Activated T-cell treated with anti-CD3 and anti-CD28 coated beads for 4 hours (primary cell): ENCODE data around the gene TMEM175.
"Not testable (repeated sequence)": the region's sequence is repeated elsewhere in the genome, so short reads cannot be mapped to it uniquely, and the experiment has no call there.

ENCODE experiments used
- DNase-seq: peaks from one replicate; pipeline ENCODE4 v3.0.0-alpha.2; 2020

Gene TMEM175

DNA sequence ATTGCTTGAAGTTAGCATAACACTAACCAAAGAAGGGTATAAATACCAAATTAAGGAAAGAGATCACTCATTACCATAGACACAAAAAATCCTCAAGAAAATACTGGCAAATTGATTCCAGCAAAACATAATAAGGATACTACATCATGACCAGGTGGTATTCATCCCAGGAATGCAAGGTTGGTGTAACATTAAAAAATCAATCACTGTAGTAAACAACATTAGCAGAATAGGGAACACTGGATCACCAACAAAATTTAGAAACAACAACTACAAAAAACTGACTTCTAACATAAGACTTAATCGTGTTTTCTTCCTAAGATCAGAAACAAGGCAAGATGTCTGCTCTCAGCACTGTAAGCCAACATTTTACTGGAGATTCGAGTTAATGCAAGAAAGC lies 14.3 kb upstream of the TMEM175 start:
- no peak for DNase-seq

DNA sequence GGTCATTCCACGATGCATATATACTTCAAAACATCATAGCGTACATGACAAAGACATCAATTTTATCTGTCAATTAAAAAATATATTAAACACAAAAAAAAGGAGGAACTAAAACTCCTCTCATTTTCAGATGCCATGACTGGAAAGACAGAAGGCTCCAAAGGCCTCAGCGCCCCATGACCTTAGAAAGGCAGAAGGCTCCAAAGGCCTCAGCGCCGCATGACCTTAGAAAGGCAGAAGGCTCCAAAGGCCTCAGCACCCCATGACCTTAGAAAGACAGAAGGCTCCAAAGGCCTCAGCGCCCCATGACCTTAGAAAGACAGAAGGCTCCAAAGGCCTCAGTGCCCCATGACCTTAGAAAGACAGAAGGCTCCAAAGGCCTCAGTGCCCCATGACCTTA lies 13.7 kb upstream of the TMEM175 start:
- DNase-seq, result not testable (repeated sequence)

DNA sequence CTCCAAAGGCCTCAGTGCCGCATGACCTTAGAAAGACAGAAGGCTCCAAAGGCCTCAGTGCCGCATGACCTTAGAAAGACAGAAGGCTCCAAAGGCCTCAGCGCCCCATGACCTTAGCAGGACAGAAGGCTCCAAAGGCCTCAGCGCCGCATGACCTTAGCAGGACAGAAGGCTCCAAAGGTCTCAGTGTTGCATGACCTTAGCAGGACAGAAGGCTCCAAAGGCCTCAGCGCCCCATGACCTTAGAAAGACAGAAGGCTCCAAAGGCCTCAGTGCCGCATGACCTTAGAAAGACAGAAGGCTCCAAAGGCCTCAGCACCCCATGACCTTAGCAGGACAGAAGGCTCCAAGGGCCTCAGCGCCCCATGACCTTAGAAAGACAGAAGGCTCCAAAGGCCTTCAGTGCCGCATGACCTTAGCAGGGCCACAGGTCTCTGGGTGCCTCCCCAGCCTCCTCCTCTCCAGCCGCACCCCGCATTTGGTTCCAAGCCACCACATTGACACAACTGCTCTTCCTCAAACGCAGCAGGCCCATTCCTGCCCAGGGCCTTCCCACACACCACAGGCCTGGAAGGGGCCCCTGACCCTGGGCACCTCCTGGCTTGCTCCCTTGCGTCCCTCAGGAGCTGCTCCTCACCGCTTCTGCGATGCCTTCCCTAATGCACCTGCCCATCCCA lies 13.1 kb upstream of the TMEM175 start:
- not testable (repeated sequence) for DNase-seq

DNA sequence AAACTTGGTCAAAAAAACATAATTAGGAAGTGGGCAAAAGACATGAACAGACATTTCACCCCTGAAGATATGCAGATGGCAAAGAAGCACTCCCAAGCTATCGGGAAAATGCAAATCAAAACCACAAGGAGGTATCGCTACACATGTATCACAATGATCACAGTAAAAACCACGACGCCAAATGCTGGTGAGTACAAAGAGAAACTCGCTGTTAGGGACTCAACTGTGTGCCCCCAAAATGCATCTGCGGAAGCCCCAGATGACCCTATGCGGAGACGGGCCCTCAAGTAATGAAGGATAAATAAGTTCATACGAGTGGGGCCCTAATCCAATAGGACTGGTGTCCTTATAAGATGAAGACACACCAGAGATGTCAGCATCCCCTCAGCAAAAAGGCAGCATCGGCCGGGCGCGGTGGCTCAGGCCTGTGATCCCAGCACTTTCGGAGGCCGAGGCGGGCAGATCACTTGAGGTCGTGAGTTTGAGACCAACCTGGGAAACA lies 10.4 kb upstream of the TMEM175 start:
- no peak for DNase-seq

DNA sequence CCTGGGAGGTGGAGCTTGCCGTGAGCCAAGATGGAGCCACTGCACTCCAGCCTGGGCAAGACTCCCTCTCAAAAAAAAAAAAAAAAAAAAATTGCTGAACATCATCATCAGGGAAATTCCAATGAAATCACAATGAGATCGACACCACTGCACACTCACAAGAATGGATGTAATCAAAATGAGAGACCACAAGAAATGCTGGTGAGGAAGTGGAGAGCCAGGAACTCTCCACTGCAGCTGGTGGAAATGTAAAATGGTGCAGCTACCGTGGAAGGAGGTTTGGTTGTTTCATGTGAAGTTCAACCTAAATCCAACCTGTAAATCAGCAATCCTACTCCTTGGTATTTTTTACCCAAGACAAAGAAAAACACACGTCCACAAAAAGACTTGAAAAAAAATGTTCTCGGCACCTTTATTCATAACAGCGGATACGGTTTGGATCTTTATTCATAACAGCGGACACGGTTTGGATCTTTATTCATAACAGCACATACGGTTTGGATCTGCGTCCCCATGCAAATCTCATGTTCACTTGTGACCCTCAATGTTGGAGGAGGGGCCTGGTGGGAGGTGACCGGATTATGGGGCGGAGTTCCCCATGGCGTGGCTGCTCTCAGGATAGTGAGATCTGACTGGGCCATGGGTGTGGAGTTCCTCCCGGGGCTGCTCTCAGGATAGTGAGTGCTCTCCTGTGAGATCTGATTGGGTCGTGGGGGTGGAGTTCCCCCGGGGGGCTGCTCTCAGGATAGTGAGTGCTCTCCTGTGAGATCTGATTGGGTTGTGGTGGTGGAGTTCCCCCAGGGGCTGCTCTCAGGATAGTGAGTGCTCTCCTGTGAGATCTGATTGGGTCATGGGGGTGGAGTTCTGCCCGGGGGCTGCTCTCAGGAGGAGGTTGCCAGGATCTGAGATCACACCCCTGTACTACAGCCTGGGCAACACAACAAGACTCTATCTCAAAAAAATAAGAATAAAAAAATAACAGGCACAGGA lies 7.9 kb upstream of the TMEM175 start:
- no peak for DNase-seq

- DNase-seq, result no peak
These were observed 7.1 kb upstream of the TMEM175 start for GRCh38 chr4:925171-925570.

GRCh38 chr4:925771-926500 lies 6.3 kb upstream of the TMEM175 start:
- no peak for DNase-seq

DNA sequence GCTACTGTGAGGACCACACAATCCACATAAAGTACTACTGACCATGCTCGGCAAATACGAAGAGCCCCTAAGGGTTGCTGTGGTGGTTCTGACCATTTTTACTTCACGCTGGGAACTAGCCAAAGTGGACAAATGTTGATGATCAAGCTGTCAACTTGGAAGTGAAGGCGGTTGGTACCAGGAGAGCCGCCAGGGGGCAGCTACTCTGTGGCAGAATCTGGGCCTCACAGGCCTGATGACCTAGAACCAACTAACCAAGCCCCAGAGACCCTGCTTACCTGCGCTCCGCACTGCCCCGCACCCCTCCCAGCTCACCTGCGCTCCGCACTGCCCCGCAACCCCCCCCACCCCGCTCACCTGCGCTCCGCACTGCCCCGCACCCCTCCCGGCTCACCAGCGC lies 5.7 kb upstream of the TMEM175 start:
- no peak for DNase-seq

- not testable (repeated sequence) for DNase-seq
These were observed 4.7 kb upstream of the TMEM175 start for GRCh38 chr4:927566-927965.

DNA sequence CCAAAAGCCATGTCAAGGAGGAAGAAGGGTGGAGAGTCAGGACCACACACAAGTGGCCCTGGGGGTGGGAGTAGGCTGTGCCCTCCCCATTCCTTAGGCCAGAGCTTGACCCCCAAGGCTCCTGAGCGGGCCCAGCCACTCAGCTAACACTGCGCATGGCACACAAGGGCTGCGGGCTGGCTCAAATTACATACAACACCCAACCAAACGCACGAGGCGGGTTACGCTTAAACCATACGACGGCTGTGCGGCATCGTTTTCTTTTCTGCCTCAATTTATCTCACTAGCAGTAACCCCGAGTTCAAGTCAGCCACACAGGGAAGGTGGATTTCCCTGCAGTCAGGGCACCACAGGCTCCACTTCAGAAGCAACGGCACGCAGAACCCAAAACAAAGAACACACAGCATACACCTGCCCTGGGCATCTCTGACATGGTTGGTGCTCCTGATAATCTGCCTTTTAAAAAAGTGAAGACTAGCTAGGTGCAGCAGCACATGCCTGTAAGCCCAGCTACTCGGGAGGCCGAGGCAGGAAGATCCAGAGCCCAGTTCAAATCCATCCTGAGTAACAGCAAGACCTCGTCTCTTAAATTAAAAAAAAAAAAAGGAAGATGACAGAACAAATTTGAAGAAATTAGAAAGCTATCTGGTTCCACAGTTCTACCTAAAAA lies 3.0 kb upstream of the TMEM175 start:
- no peak for DNase-seq

DNA sequence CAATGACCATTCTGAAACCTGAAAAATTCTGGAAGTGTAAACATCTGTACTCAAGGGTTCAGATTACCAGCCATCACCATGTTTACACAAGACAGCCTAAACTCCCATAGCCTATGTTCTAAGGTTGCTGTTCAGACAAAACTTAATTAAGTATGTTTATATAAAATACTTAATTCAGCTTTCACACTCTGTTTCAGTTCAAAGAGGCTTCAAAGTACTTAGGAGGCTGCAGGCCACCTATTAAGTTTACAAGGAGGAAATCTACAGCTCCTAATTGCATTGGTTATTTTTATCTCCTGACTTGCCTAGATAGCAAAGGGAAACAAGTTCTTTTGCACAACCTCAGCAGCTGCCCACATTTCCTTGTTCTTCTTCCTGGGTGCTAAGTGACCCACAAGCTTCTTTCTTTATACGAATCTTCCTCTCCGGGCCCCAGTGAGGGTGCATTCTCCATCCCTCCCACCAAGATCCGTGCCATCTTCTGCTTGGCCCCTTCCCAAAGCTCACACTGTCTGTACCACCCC lies 2.2 kb upstream of the TMEM175 start:
- no peak for DNase-seq

GRCh38 chr4:930827-931193 lies 1.4 kb upstream of the TMEM175 start:
- DNase-seq, result no peak

- DNase-seq, result no peak
These were observed 883 bp upstream of the TMEM175 start for GRCh38 chr4:931194-931959.

DNA sequence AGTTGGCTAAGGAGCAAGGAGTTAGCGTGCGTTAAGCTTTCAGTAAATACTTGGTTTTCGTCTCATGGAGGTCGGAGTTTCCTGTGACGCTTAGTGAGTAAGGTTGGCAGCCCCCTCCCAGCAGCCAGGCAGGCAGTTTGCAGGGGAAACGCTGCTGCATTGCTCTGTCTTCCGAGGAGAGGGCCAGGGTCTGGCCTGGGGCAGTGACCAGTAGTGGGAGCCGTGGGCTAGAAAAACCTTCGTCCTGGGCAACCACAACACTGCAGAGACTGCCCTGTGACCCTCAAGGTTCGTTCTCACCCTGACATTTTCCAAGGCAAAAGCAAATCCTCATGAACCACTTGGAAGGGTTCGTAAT lies 432 bp downstream of the TMEM175 start:
- no peak for DNase-seq

DNA sequence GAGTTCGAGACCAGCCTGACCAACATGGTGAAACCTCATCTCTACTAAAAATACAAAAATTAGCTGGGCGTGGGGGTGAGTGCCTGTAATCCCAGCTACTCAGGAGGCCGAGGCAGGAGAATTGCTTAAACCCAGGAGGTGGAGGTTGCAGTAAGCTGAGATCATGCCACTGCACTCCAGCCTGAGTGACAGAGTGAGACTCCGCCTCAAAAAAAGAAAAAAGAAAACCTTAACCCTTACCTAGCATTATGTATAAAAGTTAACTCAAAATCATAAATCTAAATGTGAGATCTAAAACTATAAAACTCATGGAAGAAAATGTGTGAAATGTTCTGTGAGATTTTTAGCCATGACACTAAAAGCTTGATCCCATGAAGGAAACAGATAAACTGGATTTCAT lies 7.2 kb downstream of the TMEM175 start:
- DNase-seq, result not testable (repeated sequence)

DNA sequence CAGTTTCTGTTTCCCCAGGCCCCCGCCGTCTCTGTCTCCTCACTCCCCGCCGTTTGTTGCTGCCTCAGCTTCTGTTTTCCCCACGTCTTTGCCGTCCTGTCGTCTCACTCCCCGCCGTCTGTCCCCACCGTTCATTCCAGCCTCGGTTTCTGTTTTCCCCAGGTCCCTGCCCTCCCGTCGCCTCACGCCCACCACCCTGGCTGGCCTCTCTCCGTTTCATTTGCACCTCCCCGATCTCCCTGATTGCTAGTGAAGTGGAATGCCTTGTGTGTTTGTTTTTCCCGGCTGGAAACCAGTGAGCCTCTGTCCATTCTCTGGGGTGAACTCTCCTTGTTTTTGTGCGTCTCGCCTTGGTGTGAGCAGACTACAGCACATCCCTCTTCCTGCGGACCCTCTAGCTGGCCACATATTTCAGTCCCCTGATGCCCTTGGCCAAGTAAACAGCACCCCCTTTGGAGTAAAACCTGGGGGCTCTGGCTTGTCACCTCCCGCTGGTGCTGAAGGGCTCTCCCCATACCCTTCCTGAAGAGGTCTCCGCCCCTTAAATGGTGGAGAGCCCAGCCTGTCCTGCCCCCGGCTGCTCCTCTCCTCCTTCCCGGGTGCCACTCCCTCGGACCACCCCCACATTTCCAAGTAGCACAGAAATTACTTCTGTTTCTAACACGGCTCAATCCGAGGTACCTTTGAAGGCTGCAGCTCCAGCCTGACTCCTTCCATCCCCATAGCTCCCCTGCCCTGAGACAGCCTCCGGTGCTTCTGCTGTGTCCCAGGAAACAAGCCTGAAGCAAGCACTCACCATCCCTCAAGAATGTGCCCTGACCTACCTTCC lies 13.2 kb downstream of the TMEM175 start:
- no peak for DNase-seq

- no peak for DNase-seq
These were observed 13.8 kb downstream of the TMEM175 start for GRCh38 chr4:946103-946450.

DNA sequence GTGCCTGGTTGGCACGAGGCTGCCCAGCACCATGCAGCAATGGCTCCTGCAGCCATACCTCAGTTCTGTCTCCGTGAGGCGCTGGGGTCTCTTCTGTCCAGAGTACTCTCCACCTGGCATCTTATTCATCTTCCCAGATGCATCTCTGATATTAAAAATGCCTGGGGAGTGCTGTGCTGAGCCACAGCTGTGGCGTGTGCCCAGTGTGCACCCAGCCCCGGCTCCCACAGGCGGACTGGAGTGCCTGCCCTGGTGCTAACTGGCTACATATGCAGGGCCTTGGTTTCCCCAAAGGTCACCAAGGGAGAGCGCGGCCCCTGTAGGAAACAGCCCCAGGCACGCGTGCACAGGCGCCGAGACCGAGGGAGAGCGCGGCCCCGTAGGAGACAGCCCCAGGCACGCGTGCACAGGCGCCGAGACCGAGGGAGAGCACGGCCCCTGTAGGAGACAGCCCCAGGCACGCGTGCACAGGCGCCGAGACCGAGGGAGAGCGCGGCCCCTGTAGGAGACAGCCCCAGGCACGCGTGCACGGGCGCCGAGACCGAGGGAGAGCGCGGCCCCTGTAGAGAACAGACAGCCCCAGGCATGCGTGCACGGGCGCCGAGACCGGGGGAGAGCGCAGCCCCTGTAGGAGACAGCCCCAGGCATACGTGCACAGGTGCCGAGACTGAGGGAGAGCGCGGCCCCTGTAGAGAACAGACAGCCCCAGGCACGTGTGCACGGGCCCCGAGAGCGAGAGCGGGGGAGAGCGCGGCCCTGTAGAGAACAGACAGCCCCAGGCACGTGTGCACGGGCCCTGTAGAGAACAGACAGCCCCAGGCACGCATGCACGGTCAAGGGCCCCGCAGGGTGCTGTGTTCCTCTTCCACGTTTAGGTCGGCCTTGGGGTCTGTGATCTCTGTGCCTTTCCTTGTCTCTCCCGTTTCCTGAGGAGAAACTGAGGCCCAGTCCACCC lies 14.5 kb downstream of the TMEM175 start:
- DNase-seq, result no peak

- DNase-seq, result no peak
These were observed 15.3 kb downstream of the TMEM175 start for GRCh38 chr4:947491-947971.
